Stimulated activated CD8-positive, alpha-beta memory T cell treated with anti-CD3 and anti-CD28 coated beads, Interleukin-7, amount 100 ng/mL, for 1 hour (primary cell): Measurements from ENCODE around the gene C9orf50.
A peak's percentile ranks its signal among the peaks of the same experiment; 100 is the strongest.

Experiments
- DNase-seq, 2 donors: peaks; one replicate each; pipeline ENCODE4 v3.0.0-alpha.2; 2020; ENCODE audit warnings: low read depth in 2 of 2

C9orf50 gene

GRCh38 chr9:129591916-129592315 is 29.0 kb downstream of the C9orf50 start:
- no peak for DNase-seq

DNA sequence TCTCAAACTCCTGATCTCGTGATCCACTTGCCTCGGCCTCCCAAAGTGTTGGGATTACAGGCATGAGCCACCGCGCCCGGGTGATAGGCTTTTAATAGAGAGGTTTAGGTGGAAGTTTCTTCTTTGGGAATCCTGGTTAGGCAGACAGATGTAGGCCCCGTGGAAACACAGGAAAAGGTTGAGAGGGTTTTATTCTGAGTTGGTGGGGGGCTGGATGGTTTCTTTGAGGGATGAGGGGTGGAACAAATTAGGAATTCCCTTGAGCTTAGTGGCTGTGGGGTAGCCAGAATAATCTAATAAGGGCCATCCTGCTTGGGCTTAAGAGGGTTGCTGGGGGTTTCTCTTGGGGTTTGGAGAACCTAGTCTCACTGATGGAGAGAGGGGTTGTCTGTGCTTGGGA is 30.4 kb downstream of the C9orf50 start:
- no peak for DNase-seq

GRCh38 chr9:129587487-129588262 is 33.2 kb downstream of the C9orf50 start:
- no peak for DNase-seq

- DNase-seq, result no peak
These were observed 34.2 kb downstream of the C9orf50 start for GRCh38 chr9:129586685-129587084.

GRCh38 chr9:129586245-129586644 is 34.7 kb downstream of the C9orf50 start:
- DNase-seq, result no peak

DNA sequence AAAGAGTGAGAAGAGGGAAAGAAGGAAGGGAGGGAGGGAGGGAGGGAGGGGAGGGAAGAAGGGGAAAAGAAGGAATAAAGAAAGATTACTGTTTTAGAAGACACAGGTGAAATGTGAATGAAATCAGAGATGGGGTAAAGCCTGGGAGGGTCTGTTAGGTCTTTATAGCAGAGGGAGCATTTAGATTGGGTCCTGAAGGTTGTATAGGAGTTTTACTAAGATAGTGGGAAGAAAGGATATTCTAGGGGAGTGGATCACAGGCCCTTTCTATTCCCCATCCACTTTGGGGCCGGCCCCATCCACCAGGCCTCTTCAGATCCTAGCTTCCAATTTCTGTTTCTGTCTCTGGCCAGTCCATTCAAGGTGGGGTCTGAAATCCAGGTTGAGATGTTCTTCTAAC is 35.5 kb downstream of the C9orf50 start:
- no peak for DNase-seq

- peak in 1 of 2 donors; percentile 27 for DNase-seq
These were observed 36.8 kb downstream of the C9orf50 start for GRCh38 chr9:129584136-129584535.

- no peak for DNase-seq
These were observed 37.4 kb downstream of the C9orf50 start for GRCh38 chr9:129583308-129584038.

- DNase-seq, result no peak
These were observed 38.0 kb downstream of the C9orf50 start for GRCh38 chr9:129582855-129583254.

DNA sequence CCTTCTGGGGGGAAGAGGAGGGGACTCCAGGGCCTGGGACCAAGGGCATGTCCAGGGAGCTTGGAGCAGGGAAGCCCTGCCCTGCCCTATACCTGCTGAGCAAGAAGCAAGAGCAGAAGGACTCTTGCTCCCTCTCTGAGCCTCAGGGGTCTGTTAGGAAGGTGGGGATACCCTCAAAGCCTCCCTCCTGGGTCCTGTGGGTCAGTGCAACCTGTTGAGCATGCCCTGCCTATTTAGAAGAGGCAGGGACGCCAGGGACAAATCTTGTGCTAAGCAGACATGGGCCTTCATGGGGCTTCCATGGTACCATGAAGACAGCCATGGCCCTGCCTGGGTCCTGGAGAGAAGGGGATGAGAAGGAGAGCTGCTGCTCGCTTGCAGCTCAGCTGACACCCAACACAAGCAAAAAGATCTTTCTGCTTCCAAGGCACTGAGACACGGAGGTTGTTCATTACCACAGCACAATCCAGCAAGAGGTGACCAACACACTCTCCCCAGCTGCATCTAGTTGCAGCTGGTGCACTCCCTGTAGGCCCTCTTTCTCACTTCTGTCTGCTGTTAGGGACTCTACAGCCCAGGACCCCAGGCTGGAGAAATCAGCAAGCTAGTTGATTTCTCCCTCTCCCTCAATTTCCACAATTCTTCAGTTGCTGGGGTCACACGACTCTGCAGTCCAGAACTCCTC is 39.3 kb downstream of the C9orf50 start:
- DNase-seq, result no peak

DNA sequence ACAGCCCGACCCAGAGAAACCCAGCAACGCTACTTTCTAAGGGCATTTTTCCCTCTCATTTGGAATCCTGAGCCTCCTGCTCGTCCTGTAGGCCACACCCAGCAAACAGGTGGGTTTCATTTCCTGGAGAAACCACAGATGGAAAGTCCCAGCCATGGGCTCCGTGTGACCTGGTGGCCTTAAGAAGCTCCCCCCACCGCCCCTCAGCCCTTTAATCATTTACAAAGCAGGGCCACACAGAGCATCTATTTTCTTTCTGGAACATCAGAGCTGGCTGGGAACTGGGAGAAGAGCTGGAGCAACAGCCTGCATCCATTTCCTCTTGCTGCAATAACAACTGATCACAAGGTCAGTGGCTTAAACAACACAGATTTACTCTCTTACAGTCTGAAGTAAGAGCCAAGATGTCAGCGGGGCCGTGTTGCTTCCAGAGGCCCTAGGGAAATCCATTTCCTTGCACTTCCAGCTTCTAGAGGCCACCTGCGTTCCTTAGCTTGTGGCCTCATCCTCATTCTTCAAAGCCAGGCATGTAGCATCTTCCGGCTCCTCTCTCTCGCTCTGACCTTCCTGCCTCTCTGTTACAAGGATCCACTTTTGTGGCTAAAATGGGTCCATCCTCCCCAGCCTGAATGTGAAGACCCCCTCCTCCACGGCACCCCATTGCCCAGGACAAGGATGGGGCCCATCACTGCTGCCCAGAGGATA is 40.5 kb downstream of the C9orf50 start:
- DNase-seq, result no peak

GRCh38 chr9:129579294-129579693 is 41.6 kb downstream of the C9orf50 start:
- no peak for DNase-seq

DNA sequence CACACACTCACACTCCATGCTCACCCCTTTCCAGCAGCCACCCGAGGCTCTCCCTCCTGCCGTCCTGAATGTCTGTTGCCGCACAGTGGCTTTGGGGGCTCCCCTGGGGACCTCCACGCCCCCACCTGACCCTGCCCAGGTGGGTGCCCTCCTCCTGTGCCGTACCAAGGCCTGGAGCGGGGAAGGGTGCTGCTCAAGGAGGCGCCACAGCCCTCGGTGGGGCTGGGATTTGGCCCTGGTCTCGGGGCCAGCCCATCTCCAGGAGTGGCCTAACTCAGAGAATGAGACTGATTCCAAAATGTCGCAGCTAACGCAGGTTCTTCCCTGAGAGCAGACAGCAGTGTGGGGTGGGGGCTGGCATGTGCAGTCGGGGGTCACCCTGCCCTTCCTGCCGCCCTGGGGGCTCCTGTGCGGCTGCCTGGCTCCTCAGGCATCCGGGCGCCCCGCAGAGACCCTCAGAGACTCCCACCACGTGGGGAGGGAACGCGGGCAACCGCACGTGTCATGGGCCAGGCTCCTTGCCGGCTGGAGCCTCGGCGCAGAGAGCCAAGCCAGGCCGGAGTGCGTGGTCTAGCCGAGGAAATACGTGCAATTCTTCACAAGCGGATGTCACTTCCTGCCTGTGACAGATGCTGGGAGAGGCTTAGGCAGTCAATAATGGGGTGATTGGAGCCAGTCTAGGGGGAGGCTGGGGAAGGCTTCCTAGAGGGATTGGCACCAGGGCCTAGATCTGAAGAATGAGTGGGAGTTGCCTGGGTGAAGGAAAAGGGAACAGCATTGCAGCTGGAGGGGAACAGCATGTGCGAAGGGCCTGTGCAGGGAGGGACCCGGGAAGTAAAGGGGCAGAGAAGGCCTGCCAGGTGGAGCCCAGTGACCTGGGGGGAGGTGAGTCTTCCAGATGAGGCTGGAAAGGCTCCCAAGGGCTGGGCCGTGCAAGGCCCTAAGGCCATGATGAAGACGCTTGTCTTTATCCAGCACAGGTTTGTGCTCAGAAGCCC is 44.1 kb downstream of the C9orf50 start:
- no peak for DNase-seq

GRCh38 chr9:129575818-129576217 is 45.1 kb downstream of the C9orf50 start:
- DNase-seq, result no peak

DNA sequence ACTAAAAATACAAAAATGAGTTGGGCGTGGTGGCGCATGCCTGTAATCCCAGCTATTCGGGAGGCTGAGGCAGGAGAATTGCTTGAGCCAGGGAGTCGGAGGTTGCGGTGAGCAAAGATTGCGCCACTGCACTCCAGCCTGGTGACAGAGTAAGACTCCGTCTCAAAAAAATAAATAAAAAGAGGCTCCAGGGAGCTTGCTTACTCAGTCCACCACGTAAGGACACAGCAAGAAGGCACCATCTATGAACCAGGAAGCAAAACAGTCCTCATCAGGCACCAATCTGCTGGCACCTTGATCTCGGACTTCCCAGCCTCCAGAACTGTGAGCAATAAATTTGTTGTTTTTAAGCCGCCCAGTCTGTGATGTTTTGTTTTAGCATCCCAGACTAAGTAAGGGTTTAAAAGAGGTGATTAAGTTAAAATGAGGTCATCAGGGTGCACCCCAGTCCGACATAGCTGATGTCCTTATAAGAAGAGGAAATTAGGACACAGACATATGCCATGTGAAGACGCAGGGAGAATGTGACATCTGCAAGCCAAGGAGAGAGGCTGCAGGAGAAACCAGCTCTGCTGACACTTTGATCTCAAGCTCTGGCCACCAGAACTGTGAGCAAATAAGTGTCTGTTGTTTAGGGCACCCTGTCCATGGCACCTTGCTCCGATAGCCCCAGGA is 45.9 kb downstream of the C9orf50 start:
- no peak for DNase-seq

- no peak for DNase-seq
These were observed 46.9 kb downstream of the C9orf50 start for GRCh38 chr9:129573977-129574376.

GRCh38 chr9:129572517-129572916 is 48.4 kb downstream of the C9orf50 start:
- no peak for DNase-seq

DNA sequence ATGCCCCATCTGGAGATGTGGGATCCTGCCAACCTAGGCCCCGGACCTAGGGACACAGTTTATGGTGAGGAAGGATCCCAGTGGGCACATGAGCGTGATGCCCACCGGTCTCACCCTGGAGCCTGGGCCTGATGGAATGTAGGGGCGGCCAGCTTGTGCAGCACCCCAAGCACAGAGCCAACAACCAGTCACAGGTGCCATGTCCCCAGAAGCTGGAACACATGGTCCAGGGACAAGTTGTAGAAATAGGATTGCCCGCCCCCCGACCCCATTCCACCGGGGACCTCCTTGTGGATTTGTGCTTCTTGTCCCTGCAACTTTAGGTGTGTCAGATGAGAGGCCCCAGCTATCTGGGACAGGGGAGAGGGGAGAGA is 48.9 kb downstream of the C9orf50 start:
- DNase-seq, result no peak

- DNase-seq, result no peak
These were observed 49.4 kb downstream of the C9orf50 start for GRCh38 chr9:129571298-129572051.
